Astrocyte (in vitro differentiated cells and primary cell): ENCODE data around the gene SLAMF6. TPM values are rescaled to one million over a fixed set of nuclear protein-coding genes. Genes with fewer than 3 reads are reported as not detected.

Source experiments
- DNase-seq: peaks from one replicate; pipeline ENCODE4 v3.0.0-alpha.2; 2010; ENCODE audit warnings: low read depth
- FAIRE-seq: peaks from 2 replicates; lab custom pipeline; 2011; peaks lifted over from hg19 to GRCh38; lab: Jason Lieb, UNC
- H2AFZ ChIP-seq: 2 replicates; pipeline ENCODE4 v1.6.0; 2012; ENCODE audit warnings: low read depth, low read length, inconsistent platforms
- H3K27ac ChIP-seq: 2 replicates; pipeline ENCODE4 v1.5.1; 2011; ENCODE audit warnings: low read depth, low read length, inconsistent platforms
- H3K27me3 ChIP-seq: 2 replicates; pipeline ENCODE4 v1.6.0; 2011; ENCODE audit warnings: low read length, inconsistent platforms; ENCODE audit not compliant: insufficient read depth
- H3K36me3 ChIP-seq: 2 replicates; pipeline ENCODE4 v1.5.1; 2011; ENCODE audit warnings: low read length, inconsistent platforms; ENCODE audit not compliant: insufficient read depth
- H3K4me1 ChIP-seq: 2 replicates; pipeline ENCODE4 v1.5.1; 2011; ENCODE audit warnings: low read length, inconsistent platforms; ENCODE audit not compliant: insufficient read depth
- H3K4me2 ChIP-seq: 2 replicates; pipeline ENCODE4 v1.6.0; 2012; ENCODE audit warnings: low read length, inconsistent platforms
- H3K4me3 ChIP-seq: 2 replicates; pipeline ENCODE4 v1.5.1; 2011; ENCODE audit warnings: low read depth, mild to moderate bottlenecking, low read length, inconsistent platforms; ENCODE audit not compliant: insufficient read depth
- H3K79me2 ChIP-seq: 2 replicates; pipeline ENCODE4 v1.6.0; 2012; ENCODE audit warnings: mild to moderate bottlenecking, low read length, inconsistent platforms; ENCODE audit not compliant: insufficient read depth
- H3K9ac ChIP-seq: 2 replicates; pipeline ENCODE4 v1.6.0; 2012; ENCODE audit warnings: mild to moderate bottlenecking, low read length, inconsistent platforms
- H3K9me3 ChIP-seq: 2 replicates; pipeline ENCODE4 v1.5.1; 2012; ENCODE audit warnings: low read depth, mild to moderate bottlenecking, low read length, inconsistent platforms; ENCODE audit not compliant: insufficient read depth
- H4K20me1 ChIP-seq: 2 replicates; pipeline ENCODE4 v1.6.0; 2012; ENCODE audit warnings: low read length, inconsistent platforms; ENCODE audit not compliant: insufficient read depth
- H3K27ac Mint-ChIP-seq: one replicate; pipeline ENCODE4 v1.8.0; 2021; ENCODE audit warnings: mild to moderate bottlenecking, mixed read lengths; ENCODE audit not compliant: unreplicated experiment
- H3K27me3 Mint-ChIP-seq: one replicate; pipeline ENCODE4 v1.8.0; 2021; ENCODE audit warnings: low read depth, mixed read lengths; ENCODE audit not compliant: unreplicated experiment
- H3K36me3 Mint-ChIP-seq: one replicate; pipeline ENCODE4 v1.8.0; 2021; ENCODE audit warnings: low read depth, mixed read lengths; ENCODE audit not compliant: unreplicated experiment
- H3K4me1 Mint-ChIP-seq: one replicate; pipeline ENCODE4 v1.8.0; 2021; ENCODE audit warnings: low read depth, mixed read lengths; ENCODE audit not compliant: unreplicated experiment
- H3K4me3 Mint-ChIP-seq: one replicate; pipeline ENCODE4 v1.8.0; 2021; ENCODE audit warnings: mild to moderate bottlenecking, moderate library complexity, mixed read lengths; ENCODE audit not compliant: unreplicated experiment
- H3K9me3 Mint-ChIP-seq: one replicate; pipeline ENCODE4 v1.8.0; 2021; ENCODE audit warnings: mild to moderate bottlenecking, mixed read lengths; ENCODE audit not compliant: unreplicated experiment
- CTCF ChIP-seq: IDR thresholded peaks from 2 replicates; pipeline ENCODE4 v1.5.1; 2011; ENCODE audit warnings: low read depth, mild to moderate bottlenecking, inconsistent platforms, low read length, moderate library complexity; ENCODE audit not compliant: insufficient read depth
- EZH2 ChIP-seq: IDR thresholded peaks from 2 replicates; pipeline ENCODE4 v1.6.1; 2012; ENCODE audit warnings: mild to moderate bottlenecking, low read length, inconsistent platforms; ENCODE audit not compliant: insufficient read depth
- total RNA-seq: library from RNA; stranded (reverse); gene quantifications from 2 replicates; pipeline ENCODE4 v1.2.1, GENCODE V29; 2021

The SLAMF6 gene
- total RNA-seq, 1 donor from 2014 or later = not detected

GRCh38 chr1:160459687-160460086, 63.4 kb downstream of the SLAMF6 start:
- Histone ChIP-seq H3K36me3 (no peaks in the 10 kb centered on the region), H4K20me1 (no peaks in the 10 kb centered on the region), H3K4me1 (no peaks in the 10 kb centered on the region), H3K27me3 (no peaks in the 10 kb centered on the region), H2AFZ (no peak overlapping the region), H3K4me2 (no peak overlapping the region), H3K9ac (no peak overlapping the region), H3K27ac (no peak overlapping the region), H3K4me3 (no peak overlapping the region), H3K79me2 (no peaks in the 10 kb centered on the region), H3K9me3 (no peaks in the 10 kb centered on the region)
- Mint-ChIP-seq H3K9me3 (no peaks in the 10 kb centered on the region), H3K27me3 (peaks cover 6% of the 10 kb centered on the region), H3K4me1 (no peaks in the 10 kb centered on the region), H3K4me3 (no peak overlapping the region), H3K27ac (no peak overlapping the region), H3K36me3 (no peaks in the 10 kb centered on the region)
- FAIRE-seq (no peak), DNase-seq (no peak)
- TF ChIP-seq CTCF (no peak), EZH2 (no peak)

GRCh38 chr1:160459056-160459455, 64.0 kb downstream of the SLAMF6 start:
- H3K27ac Mint-ChIP-seq = no peak overlapping the region
- Histone ChIP-seq H3K27ac (no peak overlapping the region), H3K9ac (no peak overlapping the region), H4K20me1 (no peaks in the 10 kb centered on the region), H3K79me2 (no peaks in the 10 kb centered on the region), H3K4me2 (no peak overlapping the region), H3K9me3 (no peaks in the 10 kb centered on the region), H3K4me1 (no peaks in the 10 kb centered on the region), H3K4me3 (no peak overlapping the region), H2AFZ (no peak overlapping the region), H3K36me3 (no peaks in the 10 kb centered on the region), H3K27me3 (no peaks in the 10 kb centered on the region)
- H3K4me1 Mint-ChIP-seq = no peaks in the 10 kb centered on the region
- DNase-seq (no peak), FAIRE-seq (no peak)
- peaks cover 6% of the 10 kb centered on the region for H3K27me3 Mint-ChIP-seq
- H3K4me3 Mint-ChIP-seq = no peak overlapping the region
- TF ChIP-seq EZH2 (no peak), CTCF (no peak)
- no peaks in the 10 kb centered on the region for H3K9me3 Mint-ChIP-seq
- H3K36me3 Mint-ChIP-seq = no peaks in the 10 kb centered on the region

- Mint-ChIP-seq H3K27me3 (peaks cover 6% of the 10 kb centered on the region), H3K9me3 (no peaks in the 10 kb centered on the region), H3K36me3 (peaks cover 4% of the 10 kb centered on the region), H3K27ac (no peak overlapping the region), H3K4me1 (no peaks in the 10 kb centered on the region), H3K4me3 (no peak overlapping the region)
- H3K4me3 ChIP-seq = no peak overlapping the region
- H3K9me3 ChIP-seq = no peaks in the 10 kb centered on the region
- no peak overlapping the region for H2AFZ ChIP-seq
- DNase-seq = no peak
- H3K27me3 ChIP-seq = no peaks in the 10 kb centered on the region
- H3K36me3 ChIP-seq = no peaks in the 10 kb centered on the region
- H3K79me2 ChIP-seq = no peaks in the 10 kb centered on the region
- no peaks in the 10 kb centered on the region for H4K20me1 ChIP-seq
- no peak for TF ChIP-seq CTCF
- no peak for TF ChIP-seq EZH2
- H3K9ac ChIP-seq = no peak overlapping the region
- H3K27ac ChIP-seq = no peak overlapping the region
- H3K4me2 ChIP-seq = no peak overlapping the region
- no peaks in the 10 kb centered on the region for H3K4me1 ChIP-seq
- no peak for FAIRE-seq
These were observed 67.9 kb downstream of the SLAMF6 start for GRCh38 chr1:160455153-160455517.
